RWPE2 (cell line): Measurements from ENCODE around the gene NOVA1.

Experiments used
- ATAC-seq: fragments of 200-7000 bp; cut with Tn5 transposase; 3 replicates; pipeline ENCODE4 v1.9.1; 2021; ENCODE audit warnings: low read depth
- DNase-seq: peaks from one replicate; pipeline ENCODE4 v3.0.0-alpha.2; 2020; ENCODE audit warnings: low spot score
- H3K27ac ChIP-seq: fragments of 450-650 bp; 2 replicates; pipeline ENCODE4 v1.5.1; 2017; ENCODE audit warnings: mild to moderate bottlenecking; ENCODE audit not compliant: poor library complexity, severe bottlenecking
- H3K27me3 ChIP-seq: fragments of 250-450 bp; sonication (Bioruptor Pico); 2 replicates; pipeline ENCODE4 v1.5.1; 2021; ENCODE audit warnings: mild to moderate bottlenecking, moderate library complexity; ENCODE audit not compliant: insufficient read depth, poor library complexity, severe bottlenecking
- H3K36me3 ChIP-seq: fragments of 250-450 bp; sonication (Bioruptor Pico); 2 replicates; pipeline ENCODE4 v1.5.1; 2020; ENCODE audit warnings: low read depth, mild to moderate bottlenecking, moderate library complexity
- H3K4me1 ChIP-seq: fragments of 250-450 bp; sonication (Bioruptor Pico); 2 replicates; pipeline ENCODE4 v1.5.1; 2021; ENCODE audit warnings: mild to moderate bottlenecking, moderate library complexity; ENCODE audit not compliant: insufficient read depth, poor library complexity, severe bottlenecking
- H3K4me3 ChIP-seq: fragments of 250-450 bp; sonication (Bioruptor Pico); 2 replicates; pipeline ENCODE4 v1.5.1; 2021; ENCODE audit warnings: mild to moderate bottlenecking, moderate library complexity; ENCODE audit not compliant: severe bottlenecking
- H3K9me3 ChIP-seq: fragments of 250-450 bp; sonication (Bioruptor Pico); 2 replicates; pipeline ENCODE4 v1.5.1; 2021; ENCODE audit warnings: mild to moderate bottlenecking, moderate library complexity; ENCODE audit not compliant: severe bottlenecking
- TF ChIP-seq, protein P1 (sequence below): fragments of 450-650 bp; IDR thresholded peaks from one replicate; pipeline ENCODE4 v1.5.1; 2017; ENCODE audit warnings: mild to moderate bottlenecking, moderate library complexity; ENCODE audit not compliant: poor library complexity, severe bottlenecking

NOVA1 gene

DNA sequence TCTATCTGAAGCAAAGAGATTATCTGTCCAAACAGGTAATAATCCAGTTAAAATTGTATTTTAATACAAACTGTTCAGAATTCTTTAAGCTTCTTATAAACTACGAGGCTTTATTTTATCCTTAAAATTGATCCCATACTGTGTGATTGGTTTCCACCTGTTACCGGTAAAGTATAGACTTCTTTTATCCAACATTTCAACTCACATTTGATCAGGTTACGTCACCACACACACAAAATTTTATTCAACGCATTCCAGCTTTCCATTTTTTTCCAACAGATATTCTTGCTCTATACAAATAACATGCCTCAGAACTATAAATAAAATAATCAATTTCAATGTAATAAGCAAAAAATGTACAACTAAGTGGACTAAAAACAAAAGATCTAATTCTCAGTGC, 4.5 kb downstream of the NOVA1 start:
- no peaks in the 10 kb centered on the region for H3K4me1 ChIP-seq
- TF ChIP-seq, protein P1, sequence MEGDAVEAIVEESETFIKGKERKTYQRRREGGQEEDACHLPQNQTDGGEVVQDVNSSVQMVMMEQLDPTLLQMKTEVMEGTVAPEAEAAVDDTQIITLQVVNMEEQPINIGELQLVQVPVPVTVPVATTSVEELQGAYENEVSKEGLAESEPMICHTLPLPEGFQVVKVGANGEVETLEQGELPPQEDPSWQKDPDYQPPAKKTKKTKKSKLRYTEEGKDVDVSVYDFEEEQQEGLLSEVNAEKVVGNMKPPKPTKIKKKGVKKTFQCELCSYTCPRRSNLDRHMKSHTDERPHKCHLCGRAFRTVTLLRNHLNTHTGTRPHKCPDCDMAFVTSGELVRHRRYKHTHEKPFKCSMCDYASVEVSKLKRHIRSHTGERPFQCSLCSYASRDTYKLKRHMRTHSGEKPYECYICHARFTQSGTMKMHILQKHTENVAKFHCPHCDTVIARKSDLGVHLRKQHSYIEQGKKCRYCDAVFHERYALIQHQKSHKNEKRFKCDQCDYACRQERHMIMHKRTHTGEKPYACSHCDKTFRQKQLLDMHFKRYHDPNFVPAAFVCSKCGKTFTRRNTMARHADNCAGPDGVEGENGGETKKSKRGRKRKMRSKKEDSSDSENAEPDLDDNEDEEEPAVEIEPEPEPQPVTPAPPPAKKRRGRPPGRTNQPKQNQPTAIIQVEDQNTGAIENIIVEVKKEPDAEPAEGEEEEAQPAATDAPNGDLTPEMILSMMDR, result no peak
- H3K9me3 ChIP-seq, result no peaks in the 10 kb centered on the region
- H3K4me3 ChIP-seq, result no peak overlapping the region
- H3K27ac ChIP-seq, result no peak overlapping the region
- DNase-seq, result no peak
- ATAC-seq, result no peak
- peaks cover 86% of the 10 kb centered on the region for H3K27me3 ChIP-seq
- H3K36me3 ChIP-seq, result no peaks in the 10 kb centered on the region

- Histone ChIP-seq H3K4me3 (no peak overlapping the region), H3K36me3 (no peaks in the 10 kb centered on the region), H3K9me3 (no peaks in the 10 kb centered on the region), H3K4me1 (no peaks in the 10 kb centered on the region), H3K27ac (no peak overlapping the region), H3K27me3 (peaks cover 62% of the 10 kb centered on the region)
- TF ChIP-seq, protein P1, result no peak
- no peak for DNase-seq
- no peak for ATAC-seq
Observed at GRCh38 chr14:26589925-26590324, 7.9 kb downstream of the NOVA1 start.

GRCh38 chr14:26577711-26578110, 20.1 kb downstream of the NOVA1 start:
- peaks cover 20% of the 10 kb centered on the region for H3K27me3 ChIP-seq
- no peaks in the 10 kb centered on the region for H3K4me1 ChIP-seq
- no peak overlapping the region for H3K27ac ChIP-seq
- TF ChIP-seq, protein P1, result no peak
- no peaks in the 10 kb centered on the region for H3K9me3 ChIP-seq
- DNase-seq (no peak), ATAC-seq (no peak)
- H3K4me3 ChIP-seq, result no peak overlapping the region
- no peaks in the 10 kb centered on the region for H3K36me3 ChIP-seq

- Histone ChIP-seq H3K9me3 (no peaks in the 10 kb centered on the region), H3K4me1 (no peaks in the 10 kb centered on the region), H3K36me3 (no peaks in the 10 kb centered on the region), H3K27ac (no peak overlapping the region), H3K27me3 (peaks cover 11% of the 10 kb centered on the region), H3K4me3 (no peak overlapping the region)
- DNase-seq (no peak), ATAC-seq (no peak)
- TF ChIP-seq, protein P1, result no peak
Observed at GRCh38 chr14:26554069-26554772, 43.6 kb downstream of the NOVA1 start.

DNA sequence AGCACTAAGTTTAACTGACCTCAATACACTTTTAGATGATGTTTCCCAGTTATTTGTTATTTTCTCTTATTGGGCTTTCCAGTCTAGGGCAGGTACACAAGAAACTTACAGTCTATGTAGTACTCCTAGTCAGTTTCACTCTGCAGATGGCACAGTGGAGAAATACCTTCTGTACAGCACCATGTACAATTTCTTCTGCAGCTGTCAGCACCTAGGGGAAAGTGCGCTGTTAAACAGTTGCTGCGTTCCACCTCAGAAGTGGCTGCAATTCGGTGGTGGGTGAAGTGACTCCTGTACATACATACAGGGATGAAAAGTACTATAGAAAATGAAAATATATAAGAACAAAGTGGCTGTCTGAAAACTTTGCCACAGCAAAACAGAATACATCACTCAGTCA, 48.3 kb downstream of the NOVA1 start:
- TF ChIP-seq, protein P1, result no peak
- no peaks in the 10 kb centered on the region for H3K36me3 ChIP-seq
- H3K9me3 ChIP-seq, result no peaks in the 10 kb centered on the region

More for the DNA sequence above, 48.3 kb downstream of the NOVA1 start:
- H3K4me3 ChIP-seq, result no peak overlapping the region
- no peaks in the 10 kb centered on the region for H3K4me1 ChIP-seq
- H3K27ac ChIP-seq, result no peak overlapping the region
- H3K27me3 ChIP-seq, result peaks cover 6% of the 10 kb centered on the region
- no peak for ATAC-seq
- DNase-seq, result no peak
